Activated CD4-positive, CD25-positive, alpha-beta regulatory T cell (primary cell): Measurements from ENCODE around the gene SLC49A3.
"Not testable (repeated sequence)": the region's sequence is repeated elsewhere in the genome, so short reads cannot be mapped to it uniquely, and the experiment has no call there.

Source experiments
- DNase-seq, 4 experiments: peaks; one replicate each; lab custom pipeline; 2025; lab: John Stamatoyannopoulos, UW

Gene SLC49A3

GRCh38 chr4:688854-689681, at the start of gene SLC49A3:
TSS of gene SLC49A3 (minus strand) at chr4:689151. CDS start at chr4:689127, 24 bp downstream.
- DNase-seq: no peak

DNA sequence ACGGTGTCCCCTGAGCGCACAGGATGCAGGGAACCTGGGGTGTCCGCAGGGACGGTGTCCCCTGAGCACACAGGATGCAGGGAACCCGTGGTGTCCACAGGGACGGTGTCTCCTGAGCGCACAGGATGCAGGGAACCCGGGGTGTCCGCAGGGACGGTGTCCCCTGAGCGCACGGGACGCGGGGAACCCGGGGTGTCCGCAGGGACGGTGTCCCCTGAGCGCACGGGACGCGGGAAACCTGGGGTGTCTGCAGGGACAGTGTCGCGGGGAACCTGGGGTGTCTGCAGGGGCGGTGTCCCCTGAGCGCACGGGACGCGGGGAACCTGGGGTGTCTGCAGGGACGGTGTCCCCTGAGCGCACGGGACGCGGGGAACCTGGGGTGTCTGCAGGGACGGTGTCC, 47.6 kb upstream of the SLC49A3 start:
- not testable (repeated sequence) for DNase-seq

GRCh38 chr4:735583-735982, 46.6 kb upstream of the SLC49A3 start:
- no peak for DNase-seq

- DNase-seq: no peak
These were observed 46.0 kb upstream of the SLC49A3 start for GRCh38 chr4:734951-735350.

DNA sequence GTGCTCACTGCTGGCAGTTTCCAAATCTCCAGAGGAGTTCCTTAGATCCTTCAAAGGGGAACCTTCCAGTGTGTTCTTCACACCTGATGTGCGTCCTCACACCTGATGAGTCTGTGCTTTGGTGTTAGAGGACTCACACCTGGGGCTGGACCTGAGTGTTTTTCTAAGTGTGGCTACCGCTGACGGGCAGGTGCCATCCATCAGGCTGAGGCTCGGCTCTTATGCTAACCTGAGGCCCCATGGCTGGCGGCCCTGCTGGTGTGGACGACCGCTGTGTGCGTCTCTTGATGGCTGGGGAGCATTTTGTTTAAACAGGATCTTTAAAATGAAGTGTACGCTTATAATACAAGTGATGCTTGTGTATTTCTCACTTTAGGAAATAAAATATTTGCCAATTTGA, 45.1 kb upstream of the SLC49A3 start:
- DNase-seq: no peak

DNA sequence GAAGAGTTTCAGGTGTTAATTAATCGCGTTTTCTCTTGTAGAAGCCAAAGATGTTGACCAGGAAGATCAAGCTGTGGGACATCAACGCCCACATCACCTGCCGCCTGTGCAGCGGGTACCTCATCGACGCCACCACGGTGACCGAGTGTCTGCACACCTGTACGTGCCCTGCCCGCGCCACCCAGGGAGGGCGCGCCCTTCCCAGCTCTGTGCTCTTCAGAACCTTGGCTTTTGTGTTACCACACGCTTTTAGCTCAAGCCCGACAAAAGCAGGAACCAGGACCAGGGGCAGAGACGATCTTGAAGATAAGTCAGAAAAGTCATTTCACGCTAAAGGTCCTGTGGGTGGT, 44.7 kb upstream of the SLC49A3 start:
- DNase-seq: no peak

DNA sequence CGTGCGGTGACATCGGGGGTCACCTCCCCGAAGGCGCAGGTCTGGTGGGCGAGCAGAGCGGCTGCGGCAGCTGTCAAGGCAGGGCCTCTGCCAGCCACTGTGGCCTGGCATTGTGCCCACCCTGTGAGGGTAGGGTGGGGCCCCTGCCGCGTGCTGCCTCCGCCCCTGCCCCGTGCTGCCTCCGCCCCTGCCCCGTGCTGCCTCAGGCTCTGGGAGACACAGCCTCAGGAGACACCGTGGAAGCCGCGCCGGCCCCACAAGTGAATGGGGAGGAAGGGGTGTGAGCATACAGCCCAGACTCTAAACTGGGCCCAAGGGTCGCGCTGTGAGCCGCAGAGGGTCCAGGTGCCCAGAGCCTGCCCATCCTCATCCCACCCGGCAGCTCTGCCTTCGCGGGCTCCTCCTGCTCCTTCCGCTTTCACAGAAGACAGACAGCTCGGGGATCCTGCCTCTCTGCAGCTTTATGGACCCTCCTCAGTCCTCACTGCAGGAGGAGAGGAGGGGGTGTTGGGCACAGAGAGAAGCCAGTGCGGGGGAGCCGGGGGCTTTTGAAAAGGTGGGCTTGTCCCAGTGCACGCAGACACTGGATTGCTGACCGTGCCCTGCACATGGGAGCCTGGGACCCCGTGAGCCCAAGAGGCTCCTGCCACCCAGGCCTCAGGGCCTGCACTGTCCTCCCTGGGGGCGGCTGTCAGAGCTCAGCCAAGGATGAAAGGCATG, 44.1 kb upstream of the SLC49A3 start:
- DNase-seq: no peak

DNA sequence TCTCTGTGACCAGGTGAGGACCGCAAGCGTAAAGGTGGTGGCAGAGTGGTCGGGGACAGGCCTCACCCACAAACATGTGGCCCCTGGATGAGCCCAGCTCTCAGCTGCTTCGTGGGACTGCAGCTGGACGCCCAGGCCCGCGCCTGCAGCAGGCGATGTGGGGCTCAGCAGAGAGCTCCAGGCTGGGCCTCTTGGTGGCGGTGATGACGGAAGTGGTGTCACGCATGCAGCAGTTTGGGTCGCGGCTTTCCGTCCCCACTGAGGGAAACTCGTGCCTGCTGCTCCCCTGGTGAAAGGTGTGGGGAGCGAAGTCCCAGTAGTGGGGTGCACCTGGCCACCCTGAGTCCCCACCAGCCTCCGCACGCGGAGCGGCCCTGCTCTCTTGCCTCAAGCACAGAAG, 43.5 kb upstream of the SLC49A3 start:
- no peak for DNase-seq

- not testable (repeated sequence) for DNase-seq
These were observed 43.0 kb upstream of the SLC49A3 start for GRCh38 chr4:731954-732353.

DNA sequence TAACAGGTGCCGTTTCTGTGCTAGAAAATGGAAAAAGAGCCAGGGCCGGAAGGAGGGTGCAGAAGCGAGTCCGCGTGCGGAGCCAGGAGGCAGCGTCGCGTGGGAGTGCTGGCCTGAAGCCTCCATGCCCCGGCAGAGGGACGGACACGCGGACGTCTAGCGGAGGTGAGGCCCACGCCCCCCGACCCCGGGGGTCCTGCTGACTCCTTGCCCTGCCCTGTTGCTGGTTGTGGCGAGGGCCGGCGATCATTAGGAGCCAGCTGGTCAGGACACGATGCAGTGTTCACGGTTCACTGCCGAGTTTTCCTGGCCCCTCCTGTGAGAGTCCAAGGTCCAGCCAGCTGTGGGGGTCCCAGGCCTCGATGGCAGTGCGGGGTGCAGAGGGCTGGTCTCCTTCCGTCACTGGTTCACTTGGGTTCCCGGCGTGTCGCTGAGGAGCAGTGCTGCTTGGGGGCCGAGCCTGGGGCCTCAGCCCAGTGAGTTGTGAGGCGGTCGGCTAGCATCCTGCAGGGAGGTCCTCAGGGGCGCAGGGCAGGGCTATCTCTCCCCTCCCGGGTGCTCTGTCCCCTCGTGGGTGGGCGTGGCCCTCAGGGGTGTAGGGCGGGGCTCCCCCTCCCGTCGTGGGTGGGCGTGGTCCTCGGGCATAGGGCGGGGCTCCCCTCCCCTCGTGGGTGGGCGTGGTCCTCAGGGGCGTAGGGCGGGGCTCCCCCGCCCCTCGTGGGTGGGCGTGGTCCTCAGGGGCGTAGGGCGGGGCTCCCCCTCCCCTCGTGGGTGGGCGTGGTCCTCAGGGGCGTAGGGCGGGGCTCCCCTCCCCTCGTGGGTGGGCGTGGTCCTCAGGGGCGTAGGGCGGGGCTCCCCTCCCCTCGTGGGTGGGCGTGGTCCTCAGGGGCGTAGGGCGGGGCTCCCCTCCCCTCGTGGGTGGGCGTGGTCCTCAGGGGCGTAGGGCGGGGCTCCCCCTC, 42.3 kb upstream of the SLC49A3 start:
- not testable (repeated sequence) for DNase-seq

DNA sequence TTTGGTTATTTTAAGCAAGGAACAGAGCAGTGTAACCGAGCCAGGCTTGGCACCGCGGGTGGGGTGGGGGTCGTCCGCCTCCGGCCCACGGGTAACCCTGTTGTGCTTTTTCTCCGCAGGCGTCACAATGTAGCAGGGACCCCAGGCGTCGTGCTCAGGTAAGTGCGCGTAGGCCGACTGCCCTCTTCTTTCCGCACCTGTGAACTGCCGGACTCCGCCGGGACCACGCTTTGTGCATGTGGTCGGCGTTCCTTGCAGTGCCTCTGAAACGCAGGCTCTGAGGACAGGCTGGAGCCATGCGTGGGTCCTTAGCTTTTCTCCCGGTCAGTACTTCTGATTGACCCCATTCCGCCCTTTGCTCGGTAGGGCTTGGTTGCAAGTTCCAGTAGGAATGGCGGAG, 41.6 kb upstream of the SLC49A3 start:
- DNase-seq: no peak

DNA sequence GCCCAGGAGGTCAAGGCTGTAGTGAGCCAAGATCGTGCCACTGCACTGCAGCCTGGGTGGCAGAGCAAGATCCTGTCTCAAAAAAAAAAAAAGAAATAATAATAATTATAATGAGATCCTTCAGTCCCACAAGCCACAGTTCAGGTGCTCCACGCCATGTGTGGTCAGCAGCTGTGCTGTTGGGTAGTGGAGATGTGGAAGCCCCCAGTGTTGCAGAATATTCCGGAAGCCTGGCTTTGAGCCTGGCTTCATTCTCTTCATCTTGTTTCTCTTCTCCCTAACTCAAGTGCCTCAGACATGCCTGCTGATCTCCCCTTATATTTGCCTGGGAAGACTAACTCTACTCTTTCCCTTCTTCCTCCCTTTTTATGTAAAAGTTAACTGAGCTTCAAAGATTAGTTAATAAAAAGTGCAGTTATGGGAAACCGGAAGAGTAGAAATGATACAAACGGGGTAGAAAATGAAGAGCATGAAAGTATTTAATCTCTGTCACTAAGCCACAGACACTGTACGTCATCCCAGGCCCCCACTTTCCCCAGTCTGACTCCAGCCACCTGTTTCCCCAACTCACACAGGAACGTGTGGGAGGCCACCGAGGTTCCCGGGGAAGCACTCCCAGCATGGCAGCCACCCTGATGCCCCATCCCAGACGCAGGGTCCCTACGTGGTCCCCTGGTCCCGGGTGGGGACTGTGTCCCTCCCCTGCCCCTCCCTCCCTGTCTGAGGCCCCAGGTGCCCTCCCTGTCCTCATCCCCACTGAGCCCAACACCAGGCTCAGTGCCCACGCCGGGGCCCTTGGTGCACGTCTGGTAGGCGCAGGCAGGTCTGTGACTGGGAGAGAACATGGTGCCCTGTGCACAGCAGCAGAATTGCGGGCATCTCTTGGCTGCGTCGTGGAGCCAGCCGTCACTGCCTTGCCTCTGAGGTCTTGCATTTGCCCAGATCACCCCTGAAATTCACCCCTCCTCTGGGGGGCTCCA, 40.7 kb upstream of the SLC49A3 start:
- DNase-seq: no peak

GRCh38 chr4:727576-727975, 38.6 kb upstream of the SLC49A3 start:
- DNase-seq: no peak

DNA sequence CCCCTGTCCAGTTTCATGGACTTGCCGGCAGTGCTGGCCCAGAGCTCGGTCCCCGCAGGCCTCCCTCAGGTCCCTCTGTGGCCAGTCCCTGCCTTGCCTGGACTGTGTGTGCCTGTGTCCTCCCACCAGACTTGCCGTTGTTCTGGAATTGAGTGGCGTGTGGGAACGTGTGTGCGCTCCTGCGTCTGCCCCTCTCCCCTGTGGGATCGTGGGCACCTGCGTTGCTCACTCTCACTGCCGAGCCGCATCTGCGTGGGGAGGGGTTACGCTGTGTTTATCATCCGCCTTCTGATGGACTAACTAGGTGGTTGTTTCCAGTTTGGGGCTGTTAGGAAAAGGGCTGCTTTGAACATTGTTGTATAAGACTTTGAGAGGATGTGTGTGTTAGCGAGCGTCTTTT, 37.9 kb upstream of the SLC49A3 start:
- no peak for DNase-seq

DNA sequence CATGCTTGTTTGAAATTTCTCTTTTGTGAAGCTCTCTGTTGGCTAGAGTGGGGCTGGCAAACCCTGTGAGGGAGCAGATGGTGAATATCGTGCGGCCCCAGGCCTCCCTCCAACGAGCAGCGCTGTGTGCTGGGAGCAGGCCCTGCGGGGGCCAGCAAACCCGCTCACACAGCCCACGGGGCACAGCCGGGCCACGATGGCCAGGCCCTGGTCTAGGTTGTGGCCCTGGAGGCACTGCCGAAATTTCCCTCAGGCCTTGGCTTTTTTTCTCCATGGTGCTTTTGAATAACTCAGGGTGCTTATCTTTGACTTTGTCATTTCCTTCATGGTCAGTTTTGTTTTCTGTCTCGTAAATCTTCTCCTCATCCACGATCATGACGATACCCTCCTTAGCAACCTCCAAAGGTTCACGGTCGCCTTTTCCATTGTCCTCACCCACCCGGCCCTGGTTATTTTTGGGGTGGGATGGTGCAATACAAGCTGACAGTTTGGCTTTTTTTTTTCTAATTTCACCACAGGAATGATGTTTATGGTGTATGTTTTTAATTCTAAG, 37.4 kb upstream of the SLC49A3 start:
- DNase-seq: no peak

DNA sequence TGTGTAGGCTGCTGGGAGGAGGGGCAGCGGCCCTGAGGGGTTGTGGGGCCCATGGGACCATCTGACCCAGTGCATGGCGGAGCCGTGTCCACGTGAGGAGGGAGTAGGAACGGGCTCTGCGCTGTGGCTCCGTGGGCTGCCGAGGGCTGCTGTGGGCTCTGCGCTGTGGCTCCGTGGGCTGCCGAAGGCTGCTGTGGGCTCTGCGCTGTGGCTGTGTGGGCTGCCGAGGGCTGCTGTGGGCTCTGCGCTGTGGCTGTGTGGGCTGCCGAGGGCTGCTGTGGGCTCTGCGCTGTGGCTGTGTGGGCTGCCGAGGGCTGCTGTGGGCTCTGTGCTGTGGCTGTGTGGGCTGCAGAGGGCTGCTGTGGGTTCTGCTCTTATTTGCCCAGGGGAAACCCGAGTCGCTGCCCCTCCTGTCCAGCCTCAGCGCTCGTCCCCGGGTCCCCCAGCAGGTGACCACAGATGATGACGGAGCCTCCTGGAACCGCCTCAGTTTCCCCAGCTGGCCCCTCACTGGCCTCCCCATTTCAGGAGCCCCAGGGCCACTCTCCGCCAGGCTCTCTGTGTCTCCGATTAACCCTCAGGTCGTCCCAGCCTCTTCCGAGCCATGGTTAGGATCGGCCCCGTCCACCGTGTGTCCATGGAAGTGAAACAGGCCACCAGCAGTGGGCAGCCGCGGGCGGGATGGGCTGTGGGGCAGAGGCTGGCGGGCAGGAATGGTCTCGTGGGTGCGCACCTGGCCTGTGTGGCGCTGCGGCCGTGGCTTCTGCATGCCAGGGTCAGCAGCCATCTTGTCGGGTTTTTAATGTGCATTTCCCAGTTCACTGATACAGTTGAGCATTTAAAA, 36.7 kb upstream of the SLC49A3 start:
- no peak for DNase-seq

DNA sequence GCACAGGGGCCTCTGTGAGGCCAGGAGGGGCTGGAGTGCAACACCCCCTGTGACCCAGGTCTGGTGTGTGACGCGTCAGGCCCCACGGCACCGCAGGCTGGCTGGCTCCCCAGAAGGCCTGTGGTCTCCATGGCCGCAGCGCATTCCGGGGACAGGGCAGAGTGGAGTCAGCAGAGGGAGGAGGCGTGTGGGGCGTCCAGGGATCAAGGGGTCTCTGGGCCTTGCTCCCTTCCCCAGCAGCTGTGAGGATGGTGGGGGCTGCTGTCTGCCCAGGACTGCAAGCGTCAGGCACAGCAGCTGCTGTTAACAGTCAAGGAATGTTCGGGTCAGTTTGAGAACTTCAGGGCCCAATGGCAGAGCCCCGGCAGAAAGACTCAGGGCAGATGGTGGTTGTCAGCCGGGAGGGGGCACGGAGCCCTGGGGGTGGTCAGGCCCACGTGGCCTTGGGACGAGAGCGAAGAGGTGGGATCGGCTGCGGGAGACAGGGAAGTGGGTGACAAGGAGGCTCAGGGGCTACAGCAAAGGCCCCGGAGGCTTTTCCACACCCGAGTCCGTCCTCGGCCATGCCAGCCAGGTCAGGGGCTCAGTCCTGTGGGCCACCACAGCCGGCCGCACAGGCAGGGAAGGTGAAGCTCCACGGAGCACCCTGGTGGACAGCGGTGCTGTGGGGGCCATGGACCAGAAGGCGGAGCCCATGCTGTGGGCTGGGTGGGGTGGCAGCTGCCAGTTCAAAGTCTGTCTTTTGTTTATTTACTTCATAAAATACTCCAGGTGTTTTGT, 35.0 kb upstream of the SLC49A3 start:
- DNase-seq: no peak

DNA sequence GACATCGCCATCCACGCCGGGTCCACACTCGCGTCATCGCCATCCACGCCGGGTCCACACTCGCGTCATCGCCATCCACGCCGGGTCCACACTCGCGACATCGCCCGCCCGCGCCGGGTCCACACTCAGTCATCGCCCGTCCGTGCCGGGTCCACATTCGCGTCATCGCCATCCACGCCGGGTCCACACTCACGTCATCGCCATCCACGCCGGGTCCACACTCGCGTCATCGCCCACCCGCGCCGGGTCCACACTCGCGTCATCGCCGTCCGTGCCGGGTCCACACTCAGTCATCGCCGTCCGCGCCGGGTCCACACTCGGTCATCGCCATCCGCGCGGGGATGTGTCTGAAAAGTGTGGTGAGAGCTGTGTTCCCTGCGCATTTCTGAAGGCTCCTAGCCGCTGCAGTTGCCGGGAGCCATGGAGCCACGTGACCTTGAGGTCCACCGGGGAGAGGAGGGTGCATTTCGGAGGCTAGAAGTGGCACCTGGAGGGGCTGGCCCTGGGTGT, 34.0 kb upstream of the SLC49A3 start:
- no peak for DNase-seq

GRCh38 chr4:722169-722725, 33.3 kb upstream of the SLC49A3 start:
- no peak for DNase-seq
